ENCODE measurements around the gene POMP.
"Not testable (repeated sequence)": the region's sequence is repeated elsewhere in the genome, so short reads cannot be mapped to it uniquely, and the experiment has no call there.

The POMP gene

DNA sequence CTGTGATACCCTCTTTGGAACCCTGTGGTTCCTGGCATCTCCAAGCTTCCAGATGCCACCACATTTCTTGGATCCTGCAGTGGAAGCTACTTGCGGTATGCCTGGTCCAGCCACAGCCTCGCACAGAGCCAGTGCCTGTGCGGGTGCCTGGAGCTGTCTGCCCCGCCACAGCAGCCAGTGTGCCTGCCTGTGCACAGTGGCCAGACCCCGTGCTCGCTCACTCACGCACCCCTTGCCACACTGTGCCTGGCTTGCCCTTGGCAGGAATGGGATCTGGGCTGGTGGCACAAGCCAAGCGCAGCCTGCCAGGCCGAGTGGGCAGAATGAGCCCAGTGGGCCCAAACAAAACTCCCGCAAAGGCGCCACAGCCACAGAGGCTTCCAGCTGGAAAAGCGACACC, 26.2 kb downstream of the POMP start:
- in situ Hi-C loops (cut with MboI; ENCODE audit: low sequenced_read_pairs): no loop called here

DNA sequence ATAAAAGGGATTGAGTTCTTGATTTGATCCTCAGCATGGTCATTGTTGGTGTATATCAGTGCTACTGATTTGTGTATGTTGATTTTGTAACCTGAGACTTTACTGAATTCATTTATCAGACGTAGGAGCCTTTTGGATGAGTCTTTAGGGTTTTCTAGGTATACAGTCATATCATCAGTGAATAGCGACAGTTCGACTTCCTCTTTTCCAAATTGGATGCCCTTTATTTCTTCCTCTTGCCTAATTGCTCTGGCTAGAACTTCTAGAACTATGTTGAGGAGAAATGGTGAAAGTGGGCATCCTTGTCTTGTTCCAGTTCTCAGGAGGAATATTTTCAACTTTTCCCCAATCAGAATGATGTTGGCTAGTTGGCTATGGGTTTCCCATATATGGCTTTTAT, 27.0 kb downstream of the POMP start:
- in situ Hi-C loops (cut with MboI; ENCODE audit: low sequenced_read_pairs): no loop called here

DNA sequence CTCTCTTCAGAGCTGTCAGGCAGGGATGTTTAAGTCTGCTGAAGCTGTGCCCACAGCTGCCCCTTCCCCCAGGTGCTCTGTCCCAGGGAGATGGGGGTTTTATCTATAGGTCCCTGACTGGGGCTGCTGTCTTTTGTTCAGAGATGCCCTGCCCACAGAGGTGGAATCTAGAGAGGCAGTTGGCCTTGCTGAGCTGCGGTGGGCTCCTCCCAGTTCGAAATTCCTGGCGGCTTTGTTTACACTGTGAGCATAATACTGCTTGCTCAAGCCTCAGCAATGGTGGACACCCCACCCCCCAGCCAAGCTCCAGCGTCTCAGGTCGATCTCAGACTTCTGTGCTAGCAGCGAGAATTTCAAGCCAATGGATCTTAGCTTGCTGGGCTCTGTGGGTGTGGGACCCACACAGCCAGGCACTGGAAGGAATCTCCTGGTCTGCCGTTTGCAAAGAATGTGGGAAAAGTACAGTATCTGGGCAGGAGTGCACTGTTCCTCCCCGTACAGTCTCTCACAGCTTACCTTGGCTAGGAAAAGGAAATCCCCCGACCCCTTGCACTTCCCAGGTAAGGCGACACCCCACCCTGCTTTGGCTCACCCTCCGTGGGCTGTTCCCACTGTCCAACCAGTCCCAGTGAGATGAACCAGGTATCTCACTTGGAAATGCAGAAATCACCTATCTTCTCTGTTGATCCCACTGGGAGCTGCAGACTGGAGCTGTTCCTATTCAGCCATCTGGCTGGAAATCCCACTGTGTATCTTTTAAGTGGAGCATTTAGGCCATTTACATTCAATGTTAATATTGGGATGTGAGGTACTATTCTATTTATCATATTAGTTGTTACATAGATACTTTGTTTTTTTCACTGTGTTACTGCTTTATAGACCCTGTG, 34.9 kb downstream of the POMP start:
- in situ Hi-C loops (cut with MboI; ENCODE audit: low sequenced_read_pairs): not testable (repeated sequence)

DNA sequence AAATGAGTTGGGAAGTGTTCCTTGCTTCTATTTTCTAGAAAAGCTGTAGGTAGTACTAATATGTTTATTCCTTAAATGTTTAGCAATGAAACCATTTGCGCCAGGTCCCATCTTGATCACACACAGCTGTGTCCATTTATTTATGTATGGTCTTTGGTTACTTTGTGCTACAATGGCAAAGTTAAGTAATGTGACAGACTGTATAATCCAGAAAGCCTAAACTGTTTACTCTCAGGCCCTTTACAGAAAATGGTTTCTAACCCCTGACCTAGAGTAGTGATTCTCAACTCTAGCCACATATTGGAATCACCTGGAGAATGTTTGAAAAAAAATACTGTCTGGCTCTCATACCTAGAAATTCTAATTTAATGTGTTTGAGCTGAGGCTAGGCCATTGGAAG, 38.5 kb downstream of the POMP start:
- in situ Hi-C loops (cut with MboI; ENCODE audit: low sequenced_read_pairs): no loop called here

DNA sequence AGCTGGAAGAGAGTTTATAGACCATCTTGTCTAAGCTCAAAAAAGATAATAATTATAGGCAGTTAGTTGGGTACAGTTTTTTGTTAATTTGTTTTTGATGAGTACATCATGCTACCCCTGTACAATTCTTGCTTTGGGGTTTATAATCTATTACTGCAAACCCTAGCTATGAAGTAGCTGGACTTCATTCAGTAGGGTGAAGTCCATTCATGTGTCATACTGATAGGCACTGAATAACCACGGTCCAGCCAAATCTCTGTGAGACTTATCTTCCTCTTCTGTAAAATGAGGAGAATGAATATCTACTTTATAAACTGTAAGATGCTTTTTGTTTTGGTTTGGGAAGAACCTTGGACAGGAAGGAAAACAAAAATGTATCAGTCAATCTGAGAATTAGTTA, 40.3 kb downstream of the POMP start:
- in situ Hi-C loops (cut with MboI; ENCODE audit: low sequenced_read_pairs): no loop called here

DNA sequence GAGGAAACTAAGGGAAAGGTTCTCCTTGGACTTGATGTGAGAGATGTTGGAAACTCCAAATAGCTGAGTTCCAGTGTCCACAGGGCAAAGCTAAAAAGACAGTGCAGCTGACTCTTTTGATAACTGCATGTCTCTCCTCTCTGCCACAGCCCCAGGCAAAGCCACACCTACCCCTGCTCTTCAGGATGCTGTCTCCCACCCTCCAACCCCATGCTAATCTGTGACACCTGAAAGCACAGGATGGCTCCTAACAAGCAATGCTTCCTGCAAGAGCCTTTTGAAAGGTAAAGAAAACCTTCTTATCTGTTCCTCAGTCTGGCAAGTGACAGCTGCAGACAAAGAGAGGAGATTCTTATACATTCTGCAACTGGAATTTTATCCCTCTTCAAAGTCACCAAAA, 45.4 kb downstream of the POMP start:
- in situ Hi-C loops (cut with MboI; ENCODE audit: low sequenced_read_pairs): no loop called here

DNA sequence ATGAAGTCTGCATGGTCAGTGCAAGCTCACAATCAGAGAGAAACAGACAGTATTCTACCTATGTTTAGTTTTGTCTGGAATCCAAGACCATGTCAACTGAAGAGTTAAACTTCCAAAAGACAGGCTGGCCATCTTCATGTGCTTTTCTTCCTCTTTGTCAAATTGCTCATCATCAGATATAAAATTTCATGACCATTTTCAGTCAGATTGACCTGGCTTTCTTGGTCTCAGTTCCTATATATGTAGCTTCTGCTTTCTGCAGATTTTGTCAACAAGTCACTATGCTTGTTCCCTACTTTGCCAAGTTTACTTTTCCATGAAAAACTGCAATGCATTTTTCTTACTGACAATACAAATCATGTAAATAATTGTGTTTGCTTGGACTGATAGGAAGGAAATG, 46.0 kb downstream of the POMP start:
- in situ Hi-C loops (cut with MboI; ENCODE audit: low sequenced_read_pairs): no loop called here

DNA sequence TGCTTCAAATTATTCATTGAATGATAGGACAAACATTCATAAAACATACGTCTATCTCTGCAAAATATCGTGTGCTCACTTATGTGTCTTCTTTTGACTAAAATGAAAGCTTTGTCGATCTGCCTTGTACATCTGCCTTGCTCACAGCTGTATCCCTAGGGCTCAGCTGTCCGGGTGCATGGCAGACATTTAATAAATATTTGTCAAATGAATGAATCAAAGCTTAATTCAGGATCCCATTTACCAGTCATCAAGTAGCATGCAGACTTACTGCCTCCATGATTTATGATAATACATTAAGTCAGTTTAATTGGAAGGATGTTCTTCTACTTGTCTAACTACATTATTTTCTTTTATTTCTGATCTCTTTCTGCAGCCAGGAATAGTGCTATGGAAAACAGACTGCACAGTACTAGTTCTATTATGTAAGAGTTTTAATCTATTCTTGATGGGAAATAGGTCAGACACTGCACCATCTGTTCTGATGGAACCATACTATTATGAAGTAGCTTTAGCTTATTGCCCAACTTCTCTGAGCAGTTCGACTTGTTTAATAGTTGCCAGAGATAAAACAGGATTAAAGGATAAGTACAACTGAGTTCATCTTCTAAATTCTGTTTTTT, 46.6 kb downstream of the POMP start:
- in situ Hi-C loops (cut with MboI; ENCODE audit: low sequenced_read_pairs): no loop called here

DNA sequence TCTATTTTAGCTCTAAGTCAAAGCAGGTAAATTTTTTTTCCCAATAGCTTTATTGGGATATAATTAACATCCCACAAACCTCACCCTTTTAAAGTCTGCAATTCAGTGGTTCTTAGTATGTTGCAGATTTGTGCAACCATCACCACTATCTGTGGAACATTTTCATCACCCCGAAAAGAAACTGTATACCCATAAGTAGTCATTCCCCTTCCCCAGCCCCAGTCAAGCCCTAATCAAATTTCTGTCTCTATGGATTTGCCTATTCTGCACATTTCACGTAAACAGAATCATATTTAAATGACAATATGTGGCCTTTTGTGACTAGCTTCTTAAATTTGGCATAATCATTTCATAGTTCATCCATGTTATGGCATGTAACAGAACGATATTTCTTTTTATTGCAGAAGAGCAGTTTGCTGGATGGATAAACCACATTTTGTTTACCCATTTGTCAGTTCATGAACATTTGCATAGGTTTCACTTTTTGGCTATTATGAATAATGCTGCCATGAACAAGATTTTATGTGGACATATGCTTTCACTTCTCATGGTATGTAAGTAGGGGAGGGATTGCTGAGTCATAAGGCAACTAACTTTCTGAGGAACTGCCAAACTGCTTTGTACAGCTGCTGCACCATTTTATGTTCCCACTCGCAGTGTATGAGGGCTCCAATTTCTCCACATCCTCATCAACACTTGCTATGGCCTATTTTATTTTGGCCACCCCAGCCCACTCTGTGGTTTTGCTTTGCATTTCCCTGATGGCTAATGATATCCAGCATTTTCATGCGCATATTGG, 48.9 kb downstream of the POMP start:
- in situ Hi-C loops (cut with MboI; ENCODE audit: low sequenced_read_pairs): no loop called here

DNA sequence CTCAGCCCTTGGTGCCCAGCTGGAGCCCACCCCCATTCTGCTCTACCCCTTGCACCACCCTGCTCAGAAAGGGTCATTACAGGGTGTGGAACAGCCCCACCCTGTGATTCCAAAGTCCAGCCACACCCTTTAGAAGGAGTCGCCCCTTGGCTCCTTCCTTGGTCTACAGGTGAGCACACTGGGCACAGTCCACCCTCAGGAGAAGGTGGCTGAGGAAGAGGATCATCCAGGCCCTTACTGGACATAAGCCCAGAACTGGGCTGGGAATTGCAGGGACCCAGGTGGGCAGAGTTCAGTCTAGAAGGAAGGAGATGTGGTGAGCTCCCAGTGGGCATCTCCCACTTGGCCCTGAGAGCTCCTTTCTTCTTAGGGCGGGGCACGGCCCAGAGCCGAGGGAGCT, 51.2 kb downstream of the POMP start:
- in situ Hi-C loops (cut with MboI; ENCODE audit: low sequenced_read_pairs): no loop called here

DNA sequence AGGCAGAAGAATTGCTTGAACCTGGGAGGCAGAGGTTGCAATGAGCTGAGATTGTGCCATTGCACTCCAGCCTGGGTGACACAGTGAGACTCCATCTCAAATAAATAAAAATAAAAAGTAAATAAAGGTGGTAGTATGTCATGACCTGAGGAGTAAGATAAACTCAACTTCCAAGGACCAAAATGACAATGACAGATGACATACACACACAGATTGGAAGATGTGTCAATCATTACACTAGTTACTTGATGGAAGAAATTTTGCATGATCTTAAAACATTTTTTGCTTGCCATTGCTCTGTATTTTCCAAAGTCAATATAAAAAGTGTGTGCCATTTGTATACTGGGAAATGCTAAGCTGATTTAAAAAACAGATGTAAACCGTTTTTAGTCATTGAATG, 55.7 kb downstream of the POMP start:
- in situ Hi-C loops (cut with MboI; ENCODE audit: low sequenced_read_pairs): no loop called here

DNA sequence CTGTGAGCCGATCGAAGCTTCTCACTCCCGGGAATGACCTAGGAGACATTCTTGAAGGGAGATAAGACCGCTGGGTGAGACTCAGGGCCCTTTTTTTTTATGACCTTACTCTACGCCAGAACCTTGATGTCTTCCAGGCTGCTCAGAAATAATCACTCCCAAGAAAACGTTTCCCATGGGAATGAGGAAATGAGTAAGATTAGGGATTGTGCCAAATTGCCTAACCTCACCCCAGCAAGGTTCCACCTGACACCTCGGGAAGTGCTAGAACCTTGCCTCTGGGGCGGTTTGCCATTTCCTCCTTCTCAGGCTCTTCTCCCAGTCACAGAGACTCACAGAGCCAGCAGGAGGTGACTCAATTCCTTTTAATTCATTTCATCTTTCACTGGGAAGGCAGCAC, 57.6 kb downstream of the POMP start:
- in situ Hi-C loops (cut with MboI; ENCODE audit: low sequenced_read_pairs): no loop called here

DNA sequence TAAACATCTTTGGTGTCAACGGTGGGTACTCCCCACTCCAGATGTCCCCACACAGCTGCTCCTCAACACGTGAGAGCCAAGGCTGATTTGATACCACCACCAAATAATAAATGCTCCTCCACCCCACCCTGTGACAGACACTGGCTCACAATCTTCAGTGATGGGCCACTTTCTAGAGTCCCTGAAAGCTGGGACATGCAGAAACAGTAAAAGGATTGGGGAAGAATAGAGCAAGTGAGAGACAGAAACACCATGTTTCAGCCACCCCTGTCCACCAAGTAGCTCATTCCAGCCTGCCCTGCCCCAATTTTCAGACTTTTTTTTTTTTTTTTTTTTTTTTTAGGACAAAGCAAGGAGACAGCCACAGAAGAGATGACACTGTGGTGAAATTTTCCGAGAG, 58.2 kb downstream of the POMP start:
- in situ Hi-C loops (cut with MboI; ENCODE audit: low sequenced_read_pairs): no loop called here

DNA sequence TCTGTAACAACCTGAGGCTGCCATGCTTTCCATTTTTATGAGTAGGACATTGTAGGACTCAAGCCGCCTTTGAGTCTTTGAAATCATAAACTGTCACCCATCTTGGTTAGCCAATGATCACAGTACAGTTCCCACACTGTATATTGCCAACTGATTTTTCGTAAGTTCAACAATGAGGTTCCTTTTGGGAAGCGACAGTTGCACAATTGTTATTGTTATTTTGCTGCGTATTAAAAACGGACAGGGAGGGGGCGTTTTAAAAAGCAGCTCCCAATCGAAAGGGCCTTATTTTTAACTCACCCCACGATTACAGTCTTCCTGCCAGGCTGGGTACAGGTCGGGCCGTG, 59.2 kb downstream of the POMP start:
- in situ Hi-C loops (cut with MboI; ENCODE audit: low sequenced_read_pairs): no loop called here

DNA sequence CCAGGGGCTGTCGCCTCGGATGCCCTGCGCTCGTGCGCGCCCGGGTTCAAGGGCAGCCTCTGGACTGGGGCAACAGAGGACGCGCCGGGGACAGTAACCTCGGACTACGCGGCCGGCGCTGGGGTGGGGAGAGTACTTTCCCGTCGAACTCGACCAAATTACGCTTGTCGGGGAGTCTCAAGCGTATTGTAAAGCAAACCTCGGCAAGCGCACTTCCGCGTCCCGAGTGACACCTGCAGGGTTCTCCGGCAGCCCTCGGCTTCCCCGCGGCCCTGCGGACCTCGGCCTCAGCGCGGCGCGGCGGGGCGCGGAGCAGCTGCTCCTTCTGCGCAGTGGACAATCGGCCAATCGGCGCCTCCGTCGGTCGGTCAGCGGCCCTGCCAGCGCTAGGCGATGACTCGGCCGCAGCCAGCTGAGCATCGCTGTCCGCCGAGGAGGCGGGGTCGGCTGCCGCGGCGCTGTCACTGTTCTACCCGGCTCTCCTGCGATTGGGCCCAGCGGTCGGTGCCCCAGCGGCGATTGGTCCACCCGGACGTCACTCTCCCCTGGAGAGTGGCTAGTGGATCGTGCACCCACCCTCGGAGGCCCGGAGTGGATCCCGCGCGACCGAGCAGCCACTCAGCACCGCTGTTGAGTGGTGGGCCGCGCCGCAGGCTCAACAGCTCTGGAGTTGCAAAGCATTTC, 59.8 kb downstream of the POMP start, which contains the start of gene SLC46A3:
Gene SLC46A3 (minus strand): TSS at position 428 of the 684 bp plus-strand sequence. CDS start 972 bp downstream, outside the sequence.
- in situ Hi-C loops (cut with MboI; ENCODE audit: low sequenced_read_pairs): no loop called here

DNA sequence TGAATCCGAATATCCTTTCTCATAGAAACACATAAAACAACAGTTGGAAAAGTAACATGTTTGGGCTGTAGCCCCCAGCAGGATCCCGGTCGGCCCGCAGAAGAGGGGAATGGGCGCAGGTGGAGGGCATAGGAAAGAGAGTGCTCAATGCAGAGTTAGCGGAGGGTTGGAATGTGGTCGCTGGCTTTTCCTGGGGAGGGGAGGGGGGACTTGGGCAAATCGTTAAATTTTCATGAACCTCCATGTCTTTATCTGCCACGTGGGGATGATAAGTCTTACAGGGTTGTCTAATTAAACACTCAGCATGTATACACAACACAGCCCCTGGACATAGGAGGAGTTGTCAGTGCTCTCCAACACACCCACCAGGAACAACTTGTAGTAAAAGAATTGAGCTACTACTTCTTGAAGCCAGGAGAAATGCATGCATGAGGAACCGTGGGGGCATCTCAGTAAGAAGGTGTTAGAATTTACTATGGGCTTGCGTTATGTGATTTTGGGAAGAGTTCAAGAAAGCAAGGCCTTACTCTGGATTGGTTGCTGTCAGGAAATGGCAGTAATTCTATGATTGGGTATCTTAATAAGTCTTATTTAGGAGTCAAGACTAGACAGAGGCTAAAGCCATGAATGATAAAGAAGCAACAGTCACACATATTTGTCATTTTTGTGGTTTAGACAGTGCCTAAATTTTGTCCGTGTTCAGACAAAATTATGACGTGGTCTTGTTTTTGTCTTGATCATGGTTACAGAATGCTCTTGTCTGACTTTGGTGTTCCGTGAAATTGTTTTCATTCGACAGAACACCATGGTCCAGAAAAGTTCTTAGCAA, 60.5 kb downstream of the POMP start:
- in situ Hi-C loops (cut with MboI; ENCODE audit: low sequenced_read_pairs): no loop called here

DNA sequence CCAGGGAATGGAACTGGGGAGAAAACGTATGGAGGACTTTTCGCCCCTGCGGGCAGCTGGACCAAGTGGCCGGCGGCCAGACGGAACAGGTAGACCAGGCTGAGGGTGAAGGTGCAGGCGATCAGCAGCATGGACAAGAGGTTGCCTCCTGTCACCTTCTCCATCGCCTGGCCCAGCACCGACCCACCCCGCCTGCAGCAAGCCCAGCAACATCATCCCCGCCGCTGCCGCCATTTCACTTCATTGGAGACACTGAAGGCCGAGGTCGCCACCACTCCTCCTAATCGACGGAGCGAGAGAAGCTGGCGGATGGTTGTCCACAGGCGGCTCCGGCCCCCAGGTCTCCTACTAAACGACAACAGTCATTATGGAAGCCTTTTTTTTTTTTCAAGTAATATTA, 64.9 kb downstream of the POMP start:
- in situ Hi-C loops (cut with MboI; ENCODE audit: low sequenced_read_pairs): no loop called here

DNA sequence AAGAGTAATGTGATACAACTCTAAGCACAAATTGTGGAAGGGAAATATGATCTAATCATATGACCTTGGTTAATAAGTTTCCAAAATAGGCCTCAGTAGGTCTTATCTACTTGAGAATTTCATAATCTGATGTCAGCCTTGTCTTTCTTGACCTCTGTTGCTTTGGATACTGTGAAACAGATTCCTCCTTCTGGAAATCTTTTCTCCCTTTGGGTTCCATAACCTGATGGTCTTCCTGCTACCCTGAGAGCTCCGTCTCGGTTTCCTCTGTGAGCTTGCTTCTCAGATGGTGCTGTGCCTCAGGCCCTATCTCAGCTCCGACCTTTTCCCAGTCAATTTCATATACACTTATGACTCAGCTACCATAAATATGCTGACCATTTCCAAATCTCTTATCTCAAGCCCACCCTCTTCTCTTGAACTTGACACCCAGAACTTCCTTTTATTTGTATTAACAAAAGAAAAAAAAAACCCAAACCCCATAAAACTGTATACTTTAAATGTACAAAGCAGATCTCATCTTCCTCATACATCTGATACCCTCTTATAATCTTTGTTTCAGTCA, 66.2 kb downstream of the POMP start:
- in situ Hi-C loops (cut with MboI; ENCODE audit: low sequenced_read_pairs): no loop called here

Data from HL-60/S4 treated with retinoic acid at 250 ng/mL for 4 days and 3 days (cell line).